Glomerular visceral epithelial cell (primary cell): ENCODE results near the gene FARP1.

Experiments
- DNase-seq: peaks from one replicate; pipeline ENCODE4 v3.0.0-alpha.2; 2016; ENCODE audit errors: extremely low spot score

FARP1 gene

GRCh38 chr13:98500963-98501421, 358.1 kb downstream of the FARP1 start:
- DNase-seq: no peak

DNA sequence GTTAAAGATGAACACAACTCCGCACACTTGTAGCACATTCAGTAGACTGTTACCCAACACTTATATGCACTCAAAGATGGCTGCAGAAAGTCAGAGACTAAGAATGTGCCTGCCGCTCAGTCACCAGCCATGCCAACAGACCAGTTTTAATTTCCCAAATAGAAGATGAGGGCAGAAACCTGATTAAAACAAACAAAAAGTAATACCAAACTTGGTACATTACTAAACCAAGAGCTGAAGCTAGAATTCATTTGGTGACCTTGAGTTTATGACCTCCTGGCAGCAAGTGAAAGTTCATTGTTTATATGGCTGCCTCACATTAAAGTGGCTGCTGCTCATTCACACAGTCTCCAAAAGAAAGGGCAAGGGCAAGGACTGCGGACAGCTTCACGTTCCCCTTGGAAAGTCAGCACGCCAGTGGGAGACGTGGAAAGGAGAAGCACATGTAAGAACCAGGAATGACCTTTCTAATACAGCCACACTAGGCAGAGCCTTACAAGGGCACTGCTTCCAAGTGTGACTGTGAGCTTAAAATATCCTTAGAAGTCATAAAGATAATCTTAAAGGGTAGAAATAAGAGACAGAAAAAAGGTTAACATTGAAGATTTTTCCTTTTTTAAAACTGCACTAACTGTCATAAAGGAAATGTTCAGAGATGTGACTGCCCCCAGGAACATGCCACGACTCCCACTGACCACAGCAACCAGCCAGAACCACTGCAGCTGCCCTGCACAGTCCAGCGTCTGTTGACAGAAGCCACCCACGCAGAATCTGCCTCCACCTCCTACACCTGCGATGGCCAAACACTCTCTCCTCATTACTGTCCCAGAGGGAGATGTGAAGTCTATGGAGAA, 360.5 kb downstream of the FARP1 start:
- DNase-seq: no peak

DNA sequence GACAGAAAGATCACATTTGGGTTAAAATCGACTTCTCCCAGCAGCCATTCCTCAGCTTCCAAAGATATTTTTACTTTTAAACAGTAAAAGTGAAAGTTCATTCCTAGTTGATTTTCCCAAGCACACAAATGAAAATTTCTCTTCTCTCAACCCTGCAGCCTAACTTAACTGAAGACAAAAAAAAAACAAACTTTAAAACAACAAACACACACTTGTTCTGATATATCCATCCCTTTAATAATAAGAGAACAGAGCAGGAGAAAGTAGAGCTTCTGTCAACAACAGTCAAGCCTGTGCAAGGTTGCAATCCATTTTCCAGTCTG, 361.1 kb downstream of the FARP1 start:
- no peak for DNase-seq

DNA sequence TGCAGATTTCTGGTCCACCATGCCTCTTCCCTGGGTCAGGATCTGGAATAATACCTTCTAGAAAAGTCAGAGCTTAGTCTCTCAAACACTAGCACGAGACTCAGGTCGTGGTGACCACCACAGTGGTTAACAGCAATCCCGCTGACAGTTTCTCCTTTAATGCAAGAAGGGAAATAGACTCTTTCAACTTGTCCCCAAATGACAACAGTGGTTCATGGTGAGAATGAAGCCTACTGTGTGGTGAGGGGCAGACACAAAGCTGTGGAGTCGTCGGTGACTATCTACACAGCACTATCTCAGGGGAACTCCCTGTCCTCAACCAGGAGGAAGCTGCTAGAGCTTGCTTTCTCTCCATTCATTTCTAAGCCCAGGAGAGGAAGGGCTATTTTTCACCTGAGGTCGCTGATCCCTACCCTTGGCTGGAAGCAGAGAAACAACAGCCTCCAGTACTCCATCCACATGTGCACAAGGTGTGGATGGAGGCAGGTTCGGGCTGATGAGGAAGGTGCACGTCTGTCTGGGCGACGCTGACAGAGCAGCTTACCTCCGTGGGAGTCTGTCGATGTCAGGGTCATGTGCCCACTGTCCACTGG, 361.6 kb downstream of the FARP1 start:
- DNase-seq: no peak
